LNCAP (cell line): Measurements from ENCODE around the gene ITPK1.

Experiments
- TF ChIP-seq, protein P1 (sequence below): fragments of 450-650 bp; IDR thresholded peaks from 2 replicates; pipeline ENCODE4 v1.5.1; 2017; ENCODE audit warnings: mild to moderate bottlenecking

The ITPK1 gene

GRCh38 chr14:93095742-93096510 lies 19.8 kb downstream of the ITPK1 start:
- TF ChIP-seq, protein P1, sequence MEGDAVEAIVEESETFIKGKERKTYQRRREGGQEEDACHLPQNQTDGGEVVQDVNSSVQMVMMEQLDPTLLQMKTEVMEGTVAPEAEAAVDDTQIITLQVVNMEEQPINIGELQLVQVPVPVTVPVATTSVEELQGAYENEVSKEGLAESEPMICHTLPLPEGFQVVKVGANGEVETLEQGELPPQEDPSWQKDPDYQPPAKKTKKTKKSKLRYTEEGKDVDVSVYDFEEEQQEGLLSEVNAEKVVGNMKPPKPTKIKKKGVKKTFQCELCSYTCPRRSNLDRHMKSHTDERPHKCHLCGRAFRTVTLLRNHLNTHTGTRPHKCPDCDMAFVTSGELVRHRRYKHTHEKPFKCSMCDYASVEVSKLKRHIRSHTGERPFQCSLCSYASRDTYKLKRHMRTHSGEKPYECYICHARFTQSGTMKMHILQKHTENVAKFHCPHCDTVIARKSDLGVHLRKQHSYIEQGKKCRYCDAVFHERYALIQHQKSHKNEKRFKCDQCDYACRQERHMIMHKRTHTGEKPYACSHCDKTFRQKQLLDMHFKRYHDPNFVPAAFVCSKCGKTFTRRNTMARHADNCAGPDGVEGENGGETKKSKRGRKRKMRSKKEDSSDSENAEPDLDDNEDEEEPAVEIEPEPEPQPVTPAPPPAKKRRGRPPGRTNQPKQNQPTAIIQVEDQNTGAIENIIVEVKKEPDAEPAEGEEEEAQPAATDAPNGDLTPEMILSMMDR = no peak

- TF ChIP-seq, protein P1 = no peak
Observed at GRCh38 chr14:93094121-93094918, 21.4 kb downstream of the ITPK1 start.

- TF ChIP-seq, protein P1 = no peak
Observed at GRCh38 chr14:93092606-93093556, 22.8 kb downstream of the ITPK1 start.

- TF ChIP-seq, protein P1 = no peak
Observed at GRCh38 chr14:93091666-93092065, 24.1 kb downstream of the ITPK1 start.

DNA sequence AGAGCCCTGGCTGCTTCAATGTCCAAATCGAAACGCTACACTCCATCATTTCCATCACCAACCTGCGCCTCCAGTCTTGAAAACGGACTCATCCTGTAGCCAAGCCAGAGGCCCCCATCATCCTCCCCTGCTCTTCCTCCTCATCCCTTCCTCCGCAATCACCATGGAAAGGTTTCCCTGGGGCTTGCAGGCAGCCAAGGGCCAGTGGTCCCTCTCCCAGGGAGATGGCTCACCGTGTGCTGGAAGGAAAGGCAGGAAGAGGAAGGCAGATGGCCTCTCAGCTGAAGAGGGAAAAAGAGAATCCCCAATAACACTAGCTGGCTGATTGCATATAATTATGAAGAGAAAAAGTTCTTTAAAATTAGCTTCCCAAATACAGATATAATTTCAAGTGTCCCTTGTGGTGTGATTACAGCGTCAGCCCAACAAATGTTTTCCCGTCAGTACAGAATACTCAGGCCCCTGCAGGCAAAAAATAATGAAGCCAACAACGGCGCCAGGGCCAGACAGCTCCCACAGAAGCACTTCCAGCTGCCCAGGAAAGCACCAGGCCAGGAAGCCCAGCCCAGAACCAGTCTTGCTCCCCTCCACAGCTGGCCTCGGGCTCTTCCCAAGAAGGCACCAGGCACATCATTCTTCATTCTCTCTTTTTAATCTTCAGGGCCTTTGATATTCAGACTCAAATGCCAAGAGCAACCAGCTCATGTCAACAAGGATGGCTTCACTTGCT lies 24.7 kb downstream of the ITPK1 start:
- TF ChIP-seq, protein P1 = no peak

GRCh38 chr14:93089521-93090269 lies 26.0 kb downstream of the ITPK1 start:
- TF ChIP-seq, protein P1 = no peak
